ENCODE data around the gene EIF2S2.
A peak's percentile ranks its signal among the peaks of the same experiment; 100 is the strongest.

The EIF2S2 gene

GRCh38 chr20:34131491-34131890 is 19.4 kb upstream of the EIF2S2 start:
- ATAC-seq, result no peak
- TF ChIP-seq ARNTL (CRISPR knock-in tag; IDR thresholded peaks at IDR 0.05; ENCODE audit: borderline replicate concordance, low read depth) (no peak), PPARA (CRISPR knock-in tag; IDR thresholded peaks at IDR 0.05; ENCODE audit: borderline replicate concordance) (no peak), OSR1 (CRISPR knock-in tag; IDR thresholded peaks at IDR 0.05) (no peak), ZNF565 (CRISPR knock-in tag; conservative IDR thresholded peaks at IDR 0.05; ENCODE audit: low read depth) (no peak), ESRRG (CRISPR knock-in tag; IDR thresholded peaks at IDR 0.05) (no peak), ZNF70 (CRISPR knock-in tag; IDR thresholded peaks at IDR 0.05) (no peak), ZFP30 (CRISPR knock-in tag; IDR thresholded peaks at IDR 0.05) (no peak), TCF4 (CRISPR knock-in tag; IDR thresholded peaks at IDR 0.05; ENCODE audit: borderline replicate concordance) (no peak), CSRNP3 (CRISPR knock-in tag; IDR thresholded peaks at IDR 0.05) (no peak), POU6F1 (CRISPR knock-in tag; IDR thresholded peaks at IDR 0.05; ENCODE audit: borderline replicate concordance, low read depth) (no peak), ZFP3 (CRISPR knock-in tag; IDR thresholded peaks at IDR 0.05) (no peak), ZNF8 (CRISPR knock-in tag; IDR thresholded peaks at IDR 0.05) (no peak), ISL1 (CRISPR knock-in tag; IDR thresholded peaks at IDR 0.05) (no peak), PATZ1 (CRISPR knock-in tag; IDR thresholded peaks at IDR 0.05; ENCODE audit: borderline replicate concordance) (no peak), RARB (CRISPR knock-in tag; IDR thresholded peaks at IDR 0.05) (no peak), CREB5 (CRISPR knock-in tag; IDR thresholded peaks at IDR 0.05; ENCODE audit: low read depth) (no peak), SNAI2 (CRISPR knock-in tag; IDR thresholded peaks at IDR 0.05) (no peak), GLIS3 (CRISPR knock-in tag; IDR thresholded peaks at IDR 0.05) (no peak), BACH2 (CRISPR knock-in tag; IDR thresholded peaks at IDR 0.05; ENCODE audit: borderline replicate concordance) (no peak)

GRCh38 chr20:34129518-34130162 is 17.6 kb upstream of the EIF2S2 start:
- ATAC-seq, result peak; percentile 96
- TF ChIP-seq CSRNP3 (CRISPR knock-in tag; IDR thresholded peaks at IDR 0.05), result no peak
- TF ChIP-seq ZFP30 (CRISPR knock-in tag; IDR thresholded peaks at IDR 0.05), result no peak
- no peak for TF ChIP-seq ZNF565 (CRISPR knock-in tag; conservative IDR thresholded peaks at IDR 0.05; ENCODE audit: low read depth)
- TF ChIP-seq TCF4 (CRISPR knock-in tag; IDR thresholded peaks at IDR 0.05; ENCODE audit: borderline replicate concordance), result no peak
- no peak for TF ChIP-seq ZNF70 (CRISPR knock-in tag; IDR thresholded peaks at IDR 0.05)
- no peak for TF ChIP-seq RARB (CRISPR knock-in tag; IDR thresholded peaks at IDR 0.05)
- TF ChIP-seq ISL1 (CRISPR knock-in tag; IDR thresholded peaks at IDR 0.05), result no peak
- no peak for TF ChIP-seq PPARA (CRISPR knock-in tag; IDR thresholded peaks at IDR 0.05; ENCODE audit: borderline replicate concordance)
- TF ChIP-seq OSR1 (CRISPR knock-in tag; IDR thresholded peaks at IDR 0.05), result no peak
- no peak for TF ChIP-seq CREB5 (CRISPR knock-in tag; IDR thresholded peaks at IDR 0.05; ENCODE audit: low read depth)
- TF ChIP-seq ZNF8 (CRISPR knock-in tag; IDR thresholded peaks at IDR 0.05), result no peak
- no peak for TF ChIP-seq ZC3H10 (CRISPR knock-in tag; IDR thresholded peaks at IDR 0.05)
- TF ChIP-seq ARNTL (CRISPR knock-in tag; IDR thresholded peaks at IDR 0.05; ENCODE audit: borderline replicate concordance, low read depth), result no peak
- no peak for TF ChIP-seq CSDC2 (CRISPR knock-in tag; IDR thresholded peaks at IDR 0.05)

Measured in SK-N-SH treated with all-trans-retinoic acid at 6 μM for 48 hours (cell line).